GM19452 (cell line): Measurements from ENCODE around the gene DEFB118.
"Not testable (repeated sequence)": the region's sequence is repeated elsewhere in the genome, so short reads cannot be mapped to it uniquely, and the experiment has no call there.

Source experiments
- ATAC-seq: cut with Tn5 transposase; IDR thresholded peaks from one replicate; pipeline ENCODE4 v1.9.1; 2021; ENCODE audit not compliant: unreplicated experiment

The DEFB118 gene, protein sequence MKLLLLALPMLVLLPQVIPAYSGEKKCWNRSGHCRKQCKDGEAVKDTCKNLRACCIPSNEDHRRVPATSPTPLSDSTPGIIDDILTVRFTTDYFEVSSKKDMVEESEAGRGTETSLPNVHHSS

DNA sequence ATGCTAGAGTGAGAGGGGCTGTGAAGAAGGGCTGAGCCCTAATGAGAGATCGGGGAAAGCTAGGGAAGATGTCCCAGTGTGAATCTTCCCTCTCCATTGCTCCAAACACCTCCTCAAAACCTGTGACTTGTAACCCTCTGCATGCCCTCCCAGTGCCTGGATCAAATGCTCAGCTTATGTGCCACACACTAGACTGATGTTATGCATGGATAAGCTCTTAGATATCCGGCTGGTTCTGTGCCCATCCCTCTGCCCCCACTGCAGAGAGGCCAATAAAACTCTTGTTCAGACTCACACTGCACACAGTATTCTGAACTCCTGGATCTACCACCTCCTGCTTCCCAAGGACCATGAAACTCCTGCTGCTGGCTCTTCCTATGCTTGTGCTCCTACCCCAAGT, at the start of gene DEFB118:
Gene DEFB118 (plus strand): TSS at position 301 of the 400 bp plus-strand sequence. CDS start 50 bp downstream, at position 351.
- no peak for ATAC-seq

DNA sequence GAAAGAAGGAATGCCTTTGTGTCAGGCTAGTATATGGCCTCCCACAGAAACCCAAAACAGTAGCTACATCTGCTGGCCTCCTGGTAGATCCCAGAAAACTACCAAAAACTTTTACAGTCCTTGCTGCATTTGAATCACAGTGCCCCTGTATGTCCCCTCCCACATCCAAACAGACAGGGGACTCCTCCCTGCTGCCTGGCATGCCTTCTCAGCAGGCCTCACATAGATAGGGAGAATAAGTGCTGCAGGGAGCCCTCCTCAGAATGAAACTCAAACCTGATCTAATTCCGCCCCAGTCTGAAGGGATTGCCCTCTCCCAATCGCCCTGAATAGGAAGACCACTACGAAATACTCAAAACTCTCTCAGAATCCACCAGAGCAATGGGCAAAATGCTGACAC, 45.9 kb upstream of the DEFB118 start:
- ATAC-seq, result no peak

- no peak for ATAC-seq
Measured at GRCh38 chr20:31330893-31331292, 37.5 kb upstream of the DEFB118 start.

DNA sequence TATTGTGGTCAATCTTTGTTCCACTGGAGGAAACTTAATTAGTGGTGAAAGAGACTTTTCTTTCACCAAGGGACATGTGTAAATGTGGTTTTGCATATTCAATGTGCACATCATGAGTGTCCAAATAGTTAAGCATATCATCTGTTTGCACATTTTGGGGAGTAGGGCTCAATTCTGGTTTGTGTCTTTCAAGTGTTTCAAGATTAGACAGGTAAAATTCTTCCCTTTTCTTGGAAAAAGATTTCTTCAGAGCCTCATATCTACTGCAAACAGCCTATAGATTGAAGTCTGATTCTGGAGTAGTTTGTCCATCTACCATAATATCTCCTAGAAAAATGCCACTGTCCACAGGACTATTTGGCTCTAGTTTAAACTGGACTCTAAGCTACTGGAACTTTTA, 26.9 kb upstream of the DEFB118 start:
- no peak for ATAC-seq

DNA sequence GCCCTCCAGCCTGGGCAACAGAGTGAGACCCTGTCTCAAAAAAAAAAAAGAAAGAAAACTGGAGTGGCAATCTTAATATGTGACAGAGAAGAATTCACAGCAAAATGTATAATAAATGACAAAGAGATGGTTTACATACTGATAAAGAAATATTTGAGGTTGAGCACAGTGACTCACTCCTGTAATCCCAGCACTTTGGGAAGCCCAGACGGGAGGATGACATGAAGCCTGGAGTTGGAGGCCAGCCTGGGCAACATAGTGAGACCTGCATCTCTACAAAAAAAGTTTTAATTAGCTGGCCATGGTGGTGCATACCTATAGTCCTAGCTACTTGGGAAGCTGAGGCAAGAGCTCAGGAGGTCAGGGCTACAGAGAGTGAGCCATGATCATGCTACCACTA, 12.4 kb upstream of the DEFB118 start:
- ATAC-seq, result no peak

DNA sequence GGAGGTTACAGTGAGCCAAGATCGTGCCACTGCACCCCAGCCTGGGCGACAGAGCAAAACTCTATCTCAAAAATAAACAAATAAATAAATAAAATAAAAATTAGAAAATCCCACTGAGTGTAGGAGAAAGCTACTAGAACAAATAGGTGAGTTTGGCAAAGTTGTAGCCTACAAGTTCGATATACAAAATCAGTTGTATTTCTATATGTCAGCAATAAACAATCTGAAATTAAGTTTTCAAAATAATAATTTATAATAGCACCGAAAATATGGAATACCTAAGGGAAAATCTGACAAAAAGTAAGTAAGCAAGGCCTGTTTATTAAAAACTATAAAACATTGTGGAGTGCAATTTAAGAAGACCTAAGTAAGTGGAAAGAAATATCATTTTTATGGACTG, 5.1 kb upstream of the DEFB118 start:
- no peak for ATAC-seq

- ATAC-seq, result not testable (repeated sequence)
Measured at GRCh38 chr20:31364272-31364671, 4.1 kb upstream of the DEFB118 start.

DNA sequence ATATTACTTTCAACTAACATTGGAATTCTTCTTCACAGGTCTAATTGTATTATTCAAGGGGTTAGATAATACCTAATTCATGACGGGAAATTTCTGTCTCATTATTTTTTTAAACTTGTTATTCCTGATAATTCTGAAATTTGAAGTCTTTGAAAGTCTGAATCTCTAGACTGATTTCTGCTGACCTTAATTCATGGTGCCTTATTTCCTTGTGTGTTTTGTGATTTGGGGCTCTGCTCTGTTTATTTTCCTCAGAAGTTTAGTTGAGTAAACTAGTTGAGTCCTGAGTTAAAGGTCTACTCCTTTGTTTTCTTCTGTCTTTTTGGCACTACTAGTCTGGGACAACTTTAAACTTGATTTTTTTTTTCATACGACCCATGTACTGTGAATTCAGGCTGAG, 5.9 kb downstream of the DEFB118 start:
- no peak for ATAC-seq

DNA sequence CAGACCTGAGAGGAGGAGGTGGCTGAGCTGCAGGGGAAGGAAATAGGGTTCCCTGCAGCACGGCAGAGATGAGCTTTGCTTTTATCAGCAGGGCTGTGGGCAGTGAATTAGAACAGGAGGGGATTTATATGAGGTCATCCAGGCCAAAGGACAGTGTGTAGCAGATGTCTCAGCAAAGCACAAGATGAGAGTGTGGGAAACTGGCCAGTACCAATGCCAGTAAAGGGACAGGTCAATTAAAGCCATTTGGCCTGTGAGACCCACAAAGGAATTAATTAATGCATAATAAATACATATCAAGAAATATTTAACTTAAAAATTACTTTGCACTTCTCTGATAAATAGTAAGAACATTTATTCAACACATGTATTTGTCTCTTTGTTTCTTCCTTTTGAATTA, 22.1 kb downstream of the DEFB118 start, which contains the start of gene DEFB119:
Gene DEFB119 (minus strand): TSS at position 101 of the 400 bp plus-strand sequence. CDS start 107 bp downstream, outside the sequence.
- no peak for ATAC-seq

DNA sequence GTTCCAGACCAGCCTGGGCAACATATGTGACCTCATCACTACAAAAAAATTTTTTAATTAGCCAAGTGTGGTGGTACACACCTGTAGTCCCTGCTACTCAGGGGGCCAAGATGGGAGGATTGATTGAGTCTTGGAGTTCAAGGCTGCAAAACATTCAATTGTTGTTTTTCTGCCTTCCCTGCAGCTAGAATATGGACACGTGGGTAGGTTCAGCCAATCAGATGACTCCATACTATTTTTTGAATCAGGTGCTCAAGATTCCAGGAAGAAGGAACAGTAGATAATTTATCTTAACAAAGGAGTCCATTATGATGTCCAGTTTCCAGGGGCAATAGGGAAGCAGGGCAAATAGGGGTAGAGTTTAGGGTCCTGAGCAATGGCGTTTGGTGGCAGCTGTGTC, 24.4 kb downstream of the DEFB118 start:
- ATAC-seq, result no peak

DNA sequence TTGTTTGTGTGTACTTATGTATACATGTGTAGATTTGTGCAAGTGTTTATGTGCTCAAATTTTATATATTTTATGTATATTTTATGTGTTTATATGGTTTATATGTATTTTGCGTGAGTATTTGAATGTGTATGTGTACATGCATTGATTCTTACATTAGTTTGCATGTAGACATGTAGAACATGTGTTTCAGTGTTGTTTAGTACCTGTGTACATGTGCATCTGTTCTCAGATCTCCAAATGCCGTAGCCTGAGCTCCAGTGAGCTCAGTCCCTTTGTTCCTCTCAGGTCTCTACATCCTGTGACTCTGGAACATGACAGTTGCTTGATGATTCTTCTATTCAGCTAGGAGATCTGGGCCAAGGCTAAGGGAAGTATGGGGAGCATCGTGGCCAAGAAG, 26.5 kb downstream of the DEFB118 start:
- ATAC-seq, result no peak

GRCh38 chr20:31403886-31404285, 35.5 kb downstream of the DEFB118 start:
- ATAC-seq, result no peak

- no peak for ATAC-seq
Measured at GRCh38 chr20:31406115-31406514, 37.7 kb downstream of the DEFB118 start, which contains the start of gene DEFB121. Gene DEFB121 (minus strand): TSS chr20:31406215. CDS start chr20:31406152, 63 bp downstream.

GRCh38 chr20:31410011-31410410, 41.6 kb downstream of the DEFB118 start:
- no peak for ATAC-seq

GRCh38 chr20:31414381-31414780, 46.0 kb downstream of the DEFB118 start:
- no peak for ATAC-seq

DNA sequence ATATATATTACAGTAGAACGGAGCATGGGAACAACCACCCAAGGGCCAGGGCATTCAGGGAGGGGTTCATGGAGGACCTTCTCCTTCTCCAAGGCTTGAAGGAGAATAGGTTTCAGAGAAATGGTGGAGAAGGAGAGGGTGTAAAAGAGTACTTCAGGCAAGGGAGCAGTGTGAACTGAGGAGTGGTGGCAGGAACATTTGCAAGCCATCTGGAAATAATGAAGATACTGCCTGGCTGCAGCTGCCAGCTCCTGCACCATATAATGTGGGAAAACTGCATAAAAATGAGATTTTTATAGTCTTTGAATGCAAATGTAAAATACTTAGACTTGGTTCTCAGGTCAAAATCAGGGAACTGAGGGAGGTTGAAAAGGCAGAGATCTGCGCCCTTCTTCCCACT, 47.3 kb downstream of the DEFB118 start:
- ATAC-seq, result no peak

GRCh38 chr20:31418307-31418706, 49.9 kb downstream of the DEFB118 start:
- ATAC-seq, result no peak
